NCI-H774 (cell line): ENCODE results near the gene PRG2.
"Not testable (repeated sequence)": the region's sequence is repeated elsewhere in the genome, so short reads cannot be mapped to it uniquely, and the experiment has no call there.

ENCODE experiments used
- DNase-seq: peaks from one replicate; lab custom pipeline; 2025; lab: John Stamatoyannopoulos, UW

Gene PRG2

DNA sequence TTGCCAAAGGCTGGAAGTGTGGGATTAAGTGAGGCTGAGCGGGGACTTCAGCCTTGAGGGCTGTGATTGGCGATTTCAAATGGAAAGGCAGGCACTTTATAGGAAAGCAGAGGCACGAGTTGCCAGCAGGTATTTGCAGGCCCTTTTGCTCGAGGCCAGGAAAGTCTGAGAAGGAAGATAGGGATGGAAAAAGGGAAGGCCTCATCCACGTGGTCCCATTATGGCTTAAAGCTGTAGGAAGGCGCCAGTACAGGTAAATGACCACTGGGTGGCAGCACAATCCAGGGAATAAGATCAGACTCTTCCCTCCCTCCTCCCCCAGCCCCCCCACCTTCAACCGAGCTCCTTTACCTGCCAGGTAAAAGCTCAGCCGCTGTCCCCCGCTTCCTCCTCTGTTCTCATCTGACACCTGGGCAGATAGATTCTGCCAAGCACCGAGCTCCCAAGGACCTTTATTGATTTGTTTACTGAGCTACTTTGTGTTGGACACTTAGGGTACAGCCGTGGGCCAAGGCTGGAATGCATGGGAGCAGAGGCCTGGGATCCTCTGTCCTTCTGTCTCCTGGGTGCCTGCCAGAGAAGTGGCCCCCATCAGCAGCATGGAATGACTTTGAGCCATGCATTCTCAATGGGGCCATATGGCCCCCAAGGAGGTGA lies 44.8 kb downstream of the PRG2 start:
- DNase-seq = peak; percentile 44

DNA sequence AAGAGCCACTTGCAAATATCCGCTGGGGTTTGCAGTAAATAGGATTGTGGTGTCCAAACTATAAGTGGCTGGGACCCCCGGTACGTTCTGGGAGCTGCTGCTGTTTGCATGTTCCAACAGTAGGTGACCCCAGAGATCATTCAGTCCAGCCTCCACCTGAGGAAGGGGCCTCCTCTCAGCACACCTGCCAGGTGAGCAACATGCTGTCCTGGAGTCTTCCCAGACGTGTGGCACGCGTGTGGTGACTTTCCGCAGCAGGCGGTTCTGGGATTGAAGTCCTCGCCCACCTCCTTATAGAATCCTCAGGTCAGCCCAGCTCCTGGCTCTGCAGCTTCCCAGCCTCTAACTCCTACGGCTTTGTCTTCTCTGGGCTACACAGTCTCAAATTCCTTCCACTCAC lies 45.6 kb downstream of the PRG2 start:
- no peak for DNase-seq

DNA sequence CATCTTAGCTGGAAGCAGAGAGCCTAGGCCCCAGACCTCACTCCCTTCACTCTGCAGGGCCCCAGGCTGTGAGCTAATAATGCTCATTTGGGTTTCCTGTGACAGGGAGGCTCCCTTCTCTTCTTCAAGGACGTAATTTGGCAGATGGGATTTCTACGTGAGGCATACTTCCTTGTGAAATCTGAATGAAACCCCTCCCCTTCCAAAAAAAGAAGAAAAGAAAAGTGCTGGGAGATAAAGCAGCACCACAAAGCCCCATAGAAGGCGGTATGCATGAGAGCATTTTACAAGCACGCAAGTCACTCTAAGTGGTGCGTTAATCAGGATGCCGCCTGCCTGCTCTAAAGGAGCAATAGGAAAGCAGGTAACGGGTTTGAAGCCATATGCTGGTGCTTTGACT lies 46.6 kb downstream of the PRG2 start:
- no peak for DNase-seq

DNA sequence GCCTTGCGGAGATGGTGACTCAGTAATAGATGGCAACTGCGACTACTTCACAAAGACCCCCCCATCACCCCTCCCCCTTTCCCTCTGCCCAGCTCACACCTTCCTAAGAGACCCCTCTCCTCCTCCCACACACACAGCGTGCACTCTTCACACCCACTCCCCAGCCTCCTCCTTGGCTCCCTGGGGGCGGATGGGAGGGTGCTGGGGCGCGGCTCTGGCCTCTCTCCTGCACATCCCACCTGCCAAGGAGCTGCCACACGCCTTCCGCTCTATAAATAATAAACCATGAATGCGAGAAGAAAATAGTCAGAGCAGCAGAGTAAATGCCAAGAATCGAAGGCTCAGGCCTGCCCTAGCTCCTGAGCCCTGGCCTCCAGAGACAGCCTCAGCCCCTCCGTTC lies 47.7 kb downstream of the PRG2 start:
- no peak for DNase-seq

DNA sequence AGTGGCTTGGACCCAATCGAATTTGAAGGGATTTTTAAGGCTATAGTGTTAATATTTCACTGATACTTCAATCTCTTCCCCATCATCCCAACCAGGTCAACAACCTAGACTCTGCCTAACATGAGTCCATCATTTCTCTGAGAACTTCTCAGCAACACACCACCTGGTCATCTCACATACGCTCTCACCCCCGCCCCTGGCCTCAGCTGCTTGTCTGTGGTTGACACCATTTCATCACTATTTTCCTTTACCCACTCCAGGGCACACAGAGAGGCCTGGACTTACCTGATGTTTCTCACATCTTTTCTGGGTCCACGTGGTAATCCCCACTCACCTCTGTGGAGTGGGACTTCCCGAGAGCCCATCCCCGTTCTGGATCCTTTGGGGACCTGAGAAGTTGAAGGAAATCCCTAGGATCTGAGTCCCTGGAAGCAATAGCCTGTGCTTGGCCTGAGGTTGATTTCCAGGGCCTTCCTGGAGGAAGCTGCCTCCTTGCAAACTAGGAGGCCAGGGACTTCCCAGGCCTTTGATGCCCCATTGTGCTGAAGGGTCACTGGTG lies 49.1 kb downstream of the PRG2 start:
- DNase-seq = no peak

DNA sequence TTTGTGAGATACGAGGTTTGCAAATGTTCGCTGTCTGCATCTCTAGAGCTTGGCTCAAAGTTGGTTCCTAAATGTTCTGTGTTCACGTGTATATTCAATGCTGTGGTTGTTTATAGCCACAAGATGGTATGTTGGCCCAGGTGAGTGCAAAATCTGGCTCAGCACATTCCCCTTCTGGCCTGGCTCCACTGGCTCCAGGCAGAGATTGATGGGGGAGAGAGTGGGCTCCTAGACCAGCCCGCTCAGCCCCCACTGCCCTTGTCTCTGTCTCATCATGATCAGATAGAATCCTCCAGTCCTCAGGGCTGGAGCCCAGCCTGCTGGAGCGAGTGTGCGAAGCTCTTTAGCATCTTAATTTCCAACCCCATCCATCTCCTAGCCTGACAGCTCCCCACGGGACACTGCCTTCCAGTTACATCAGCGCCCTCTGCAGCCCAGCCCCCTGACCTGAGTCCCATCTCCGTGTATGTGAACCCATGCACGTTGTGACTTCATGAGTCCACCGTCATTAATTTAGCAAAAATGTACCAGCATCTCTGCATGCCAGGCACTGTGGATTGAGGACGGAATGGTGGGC lies 50.3 kb downstream of the PRG2 start:
- DNase-seq = no peak

DNA sequence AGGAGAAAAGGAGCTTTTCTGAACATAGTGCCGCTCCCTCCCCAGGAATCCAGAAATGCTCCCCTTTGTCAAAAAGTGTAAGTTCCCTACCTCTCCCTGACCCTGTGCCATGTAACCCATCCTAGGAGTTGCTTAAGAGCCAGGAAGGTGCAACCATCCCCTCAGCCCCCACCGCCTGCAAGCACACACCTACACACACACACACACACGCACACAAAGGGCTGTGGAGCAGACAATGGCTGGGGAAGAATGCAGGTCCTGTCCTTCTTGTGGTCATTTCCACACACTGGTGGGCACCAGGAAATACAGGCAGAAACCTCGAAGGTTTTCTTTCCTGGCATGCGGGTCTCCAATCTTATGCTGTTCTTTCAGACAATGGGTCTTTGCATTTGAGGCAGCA lies 51.1 kb downstream of the PRG2 start:
- DNase-seq = no peak

DNA sequence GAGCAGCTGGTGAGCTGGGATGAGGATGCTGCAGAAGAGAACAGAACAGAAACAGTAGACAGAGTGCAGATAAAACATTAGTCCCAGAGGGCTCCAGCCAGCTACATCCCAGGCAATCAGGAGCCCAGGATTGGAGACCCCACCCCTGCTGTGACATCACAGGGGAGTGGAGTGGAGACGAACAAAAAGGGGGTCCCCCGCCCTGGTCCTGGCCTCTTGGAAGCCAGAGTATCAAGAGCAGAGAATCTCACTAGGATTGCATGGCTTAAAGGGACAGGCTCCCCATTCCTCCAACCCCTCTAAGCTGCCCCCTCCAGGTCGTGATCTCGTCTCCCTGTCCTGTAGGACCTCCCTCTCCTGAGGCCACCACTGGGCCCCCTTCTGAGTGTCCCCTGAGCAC lies 52.3 kb downstream of the PRG2 start, which contains the start of gene P2RX3:
Gene P2RX3, plus strand, starts transcription at position 211 of the 400 bp plus-strand sequence. CDS start 199 bp downstream, outside the sequence.
- no peak for DNase-seq

DNA sequence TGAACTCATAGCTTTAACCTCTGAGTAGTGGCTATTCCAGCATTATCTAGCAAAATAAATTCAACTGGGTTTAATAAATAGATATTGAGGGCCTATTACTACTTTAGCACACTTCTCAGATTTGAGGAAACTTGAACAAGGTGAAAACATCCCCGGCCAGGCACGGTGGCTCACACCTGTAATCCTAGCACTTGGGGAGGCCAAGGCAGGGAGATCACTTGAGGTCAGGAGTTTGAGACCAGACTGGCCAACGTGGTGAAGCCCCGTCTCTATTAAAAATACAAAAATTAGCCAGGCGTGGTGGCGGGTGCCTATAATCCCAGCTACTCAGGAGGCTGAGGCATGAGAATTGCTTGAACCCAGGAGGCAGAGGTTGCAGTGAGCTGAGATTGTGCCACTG lies 53.6 kb downstream of the PRG2 start:
- not testable (repeated sequence) for DNase-seq
